Measurements from ENCODE around the gene KRTAP5-2.
A peak's percentile ranks its signal among the peaks of the same experiment; 100 is the strongest.

Gene KRTAP5-2

GRCh38 chr11:1573077-1573902 is 24.8 kb downstream of the KRTAP5-2 start:
- no peak overlapping the region for H3K27ac ChIP-seq (ENCODE audit: low read depth, low read length, severe bottlenecking)
- H3K36me3 ChIP-seq (ENCODE audit: control insufficient read depth, insufficient read depth, low read length) = no peaks in the 10 kb centered on the region
- 14 to 19% methylated on average over 16 to 27 of the region's 37 CpGs for WGBS, 2 experiments (ENCODE audit: insufficient coverage in 2 of 2)
- H3K9me3 ChIP-seq (ENCODE audit: control insufficient read depth, low read length) = peaks cover 4% of the 10 kb centered on the region
- peaks cover 9% of the 10 kb centered on the region for H3K4me1 ChIP-seq (ENCODE audit: control insufficient read depth, insufficient read depth, low read length, poor library complexity, severe bottlenecking)
- peak overlapping the region; percentile 55 for H3K4me3 ChIP-seq (ENCODE audit: extremely low read depth, insufficient read depth, low read length, poor library complexity, severe bottlenecking)

- 1 to 2% methylated on average over 56 to 103 of the region's 124 CpGs for WGBS, 2 experiments (ENCODE audit: insufficient coverage in 2 of 2)
- Histone ChIP-seq H3K36me3 (ENCODE audit: control insufficient read depth, insufficient read depth, low read length) (no peaks in the 10 kb centered on the region), H3K4me3 (ENCODE audit: extremely low read depth, insufficient read depth, low read length, poor library complexity, severe bottlenecking) (peak within 1 kb of the TSS; percentile 63), H3K27ac (ENCODE audit: low read depth, low read length, severe bottlenecking) (no peak within 1 kb of the TSS), H3K4me1 (ENCODE audit: control insufficient read depth, insufficient read depth, low read length, poor library complexity, severe bottlenecking) (peaks cover 11% of the 10 kb centered on the region), H3K9me3 (ENCODE audit: control insufficient read depth, low read length) (no peaks in the 10 kb centered on the region)
Measured at GRCh38 chr11:1572197-1573076, 25.7 kb downstream of the KRTAP5-2 start, which contains the start of gene DUSP8. TSS of gene DUSP8 (minus strand) at chr11:1572271. CDS start at chr11:1565826, 6,445 bp downstream.

GRCh38 chr11:1571760-1572196 is 26.3 kb downstream of the KRTAP5-2 start:
- Histone ChIP-seq H3K4me1 (ENCODE audit: control insufficient read depth, insufficient read depth, low read length, poor library complexity, severe bottlenecking) (peaks cover 11% of the 10 kb centered on the region), H3K36me3 (ENCODE audit: control insufficient read depth, insufficient read depth, low read length) (no peaks in the 10 kb centered on the region), H3K9me3 (ENCODE audit: control insufficient read depth, low read length) (no peaks in the 10 kb centered on the region), H3K27ac (ENCODE audit: low read depth, low read length, severe bottlenecking) (no peak overlapping the region), H3K4me3 (ENCODE audit: extremely low read depth, insufficient read depth, low read length, poor library complexity, severe bottlenecking) (peak overlapping the region; percentile 63)
- 0% methylated on average over 19 to 49 of the region's 91 CpGs for WGBS, 2 experiments (ENCODE audit: insufficient coverage in 2 of 2)

GRCh38 chr11:1570896-1571759 is 27.0 kb downstream of the KRTAP5-2 start:
- Histone ChIP-seq H3K4me1 (ENCODE audit: control insufficient read depth, insufficient read depth, low read length, poor library complexity, severe bottlenecking) (peaks cover 11% of the 10 kb centered on the region), H3K4me3 (ENCODE audit: extremely low read depth, insufficient read depth, low read length, poor library complexity, severe bottlenecking) (peak overlapping the region; percentile 63), H3K9me3 (ENCODE audit: control insufficient read depth, low read length) (no peaks in the 10 kb centered on the region), H3K27ac (ENCODE audit: low read depth, low read length, severe bottlenecking) (no peak overlapping the region), H3K36me3 (ENCODE audit: control insufficient read depth, insufficient read depth, low read length) (no peaks in the 10 kb centered on the region)
- WGBS, 2 experiments (ENCODE audit: insufficient coverage in 2 of 2) = 5 to 6% methylated on average over 23 to 32 of the region's 58 CpGs

GRCh38 chr11:1570531-1570895 is 27.6 kb downstream of the KRTAP5-2 start:
- H3K36me3 ChIP-seq (ENCODE audit: control insufficient read depth, insufficient read depth, low read length) = no peaks in the 10 kb centered on the region

GRCh38 chr11:1570001-1570453 is 28.1 kb downstream of the KRTAP5-2 start:
- 90 to 92% methylated on average over 10 to 11 of the region's 11 CpGs for WGBS, 2 experiments (ENCODE audit: insufficient coverage in 2 of 2)
- Histone ChIP-seq H3K36me3 (ENCODE audit: control insufficient read depth, insufficient read depth, low read length) (no peaks in the 10 kb centered on the region), H3K4me3 (ENCODE audit: extremely low read depth, insufficient read depth, low read length, poor library complexity, severe bottlenecking) (no peak overlapping the region), H3K27ac (ENCODE audit: low read depth, low read length, severe bottlenecking) (no peak overlapping the region), H3K4me1 (ENCODE audit: control insufficient read depth, insufficient read depth, low read length, poor library complexity, severe bottlenecking) (peaks cover 11% of the 10 kb centered on the region), H3K9me3 (ENCODE audit: control insufficient read depth, low read length) (no peaks in the 10 kb centered on the region)

More at GRCh38 chr11:1570531-1570895, 27.6 kb downstream of the KRTAP5-2 start:
- peaks cover 11% of the 10 kb centered on the region for H3K4me1 ChIP-seq (ENCODE audit: control insufficient read depth, insufficient read depth, low read length, poor library complexity, severe bottlenecking)
- WGBS, 2 experiments (ENCODE audit: insufficient coverage in 2 of 2) = 66 to 77% methylated on average over 6 to 8 of the region's 8 CpGs
- peak overlapping the region; percentile 63 for H3K4me3 ChIP-seq (ENCODE audit: extremely low read depth, insufficient read depth, low read length, poor library complexity, severe bottlenecking)
- no peaks in the 10 kb centered on the region for H3K9me3 ChIP-seq (ENCODE audit: control insufficient read depth, low read length)
- H3K27ac ChIP-seq (ENCODE audit: low read depth, low read length, severe bottlenecking) = no peak overlapping the region

GRCh38 chr11:1569251-1569780 is 28.8 kb downstream of the KRTAP5-2 start:
- Histone ChIP-seq H3K36me3 (ENCODE audit: control insufficient read depth, insufficient read depth, low read length) (no peaks in the 10 kb centered on the region), H3K4me1 (ENCODE audit: control insufficient read depth, insufficient read depth, low read length, poor library complexity, severe bottlenecking) (peaks cover 17% of the 10 kb centered on the region), H3K27ac (ENCODE audit: low read depth, low read length, severe bottlenecking) (no peak overlapping the region), H3K4me3 (ENCODE audit: extremely low read depth, insufficient read depth, low read length, poor library complexity, severe bottlenecking) (no peak overlapping the region), H3K9me3 (ENCODE audit: control insufficient read depth, low read length) (no peaks in the 10 kb centered on the region)
- WGBS, 2 experiments (ENCODE audit: insufficient coverage in 2 of 2) = 88 to 92% methylated on average over 13 to 14 of the region's 14 CpGs

GRCh38 chr11:1568441-1568911 is 29.6 kb downstream of the KRTAP5-2 start:
- Histone ChIP-seq H3K27ac (ENCODE audit: low read depth, low read length, severe bottlenecking) (no peak overlapping the region), H3K36me3 (ENCODE audit: control insufficient read depth, insufficient read depth, low read length) (peaks cover 4% of the 10 kb centered on the region), H3K4me1 (ENCODE audit: control insufficient read depth, insufficient read depth, low read length, poor library complexity, severe bottlenecking) (peaks cover 21% of the 10 kb centered on the region), H3K4me3 (ENCODE audit: extremely low read depth, insufficient read depth, low read length, poor library complexity, severe bottlenecking) (no peak overlapping the region), H3K9me3 (ENCODE audit: control insufficient read depth, low read length) (no peaks in the 10 kb centered on the region)
- WGBS, 2 experiments (ENCODE audit: insufficient coverage in 2 of 2) = 22 to 40% methylated on average over 10 of the region's 13 CpGs

GRCh38 chr11:1567721-1568100 is 30.4 kb downstream of the KRTAP5-2 start:
- Histone ChIP-seq H3K27ac (ENCODE audit: low read depth, low read length, severe bottlenecking) (no peak overlapping the region), H3K9me3 (ENCODE audit: control insufficient read depth, low read length) (no peaks in the 10 kb centered on the region), H3K4me3 (ENCODE audit: extremely low read depth, insufficient read depth, low read length, poor library complexity, severe bottlenecking) (no peak overlapping the region), H3K4me1 (ENCODE audit: control insufficient read depth, insufficient read depth, low read length, poor library complexity, severe bottlenecking) (peaks cover 18% of the 10 kb centered on the region), H3K36me3 (ENCODE audit: control insufficient read depth, insufficient read depth, low read length) (peaks cover 12% of the 10 kb centered on the region)
- 80 to 81% methylated on average over 6 to 7 of the region's 7 CpGs for WGBS, 2 experiments (ENCODE audit: insufficient coverage in 2 of 2)

All from mesodermal cell (in vitro differentiated cells).